Type B pancreatic cell (in vitro differentiated cells): Measurements from ENCODE around the gene UCP1. TPM values are rescaled to one million over a fixed set of nuclear protein-coding genes. Genes with fewer than 3 reads are reported as not detected.

Experiments
- DNase-seq: peaks from one replicate; pipeline ENCODE4 v3.0.0; 2021; ENCODE audit warnings: mixed read lengths; ENCODE audit not compliant: unreplicated experiment; ENCODE audit errors: extremely low spot score
- H3K27ac Mint-ChIP-seq: 2 replicates; pipeline ENCODE4 v1.8.0; 2021; ENCODE audit warnings: mild to moderate bottlenecking, mixed read lengths
- H3K27me3 Mint-ChIP-seq: 2 replicates; pipeline ENCODE4 v1.8.0; 2021; ENCODE audit warnings: mixed read lengths
- H3K36me3 Mint-ChIP-seq: 2 replicates; pipeline ENCODE4 v1.8.0; 2021; ENCODE audit warnings: mixed read lengths
- H3K4me1 Mint-ChIP-seq: one replicate; pipeline ENCODE4 v1.8.0; 2021; ENCODE audit warnings: mixed read lengths; ENCODE audit not compliant: unreplicated experiment
- H3K4me3 Mint-ChIP-seq: 2 replicates; pipeline ENCODE4 v1.8.0; 2021; ENCODE audit warnings: mild to moderate bottlenecking, mixed read lengths
- H3K9me3 Mint-ChIP-seq: 2 replicates; pipeline ENCODE4 v1.8.0; 2021; ENCODE audit warnings: mixed read lengths
- CTCF ChIP-seq: fragments of 200-600 bp; sonication (generic); conservative IDR thresholded peaks from 2 replicates; pipeline ENCODE4 v1.5.0; 2021; ENCODE audit warnings: antibody characterized with exemption, mild to moderate bottlenecking
- total RNA-seq: library from RNA; stranded (reverse); gene quantifications from 2 replicates; pipeline ENCODE4 v1.2.1, GENCODE V29; 2021; ENCODE audit warnings: low replicate concordance

UCP1 gene
- total RNA-seq, 1 donor from 2014 or later: 0.41 TPM

- peak overlapping the region; percentile 66 for H3K27ac Mint-ChIP-seq
- no peaks in the 10 kb centered on the region for H3K9me3 Mint-ChIP-seq
- DNase-seq: no peak
- no peak overlapping the region for H3K4me3 Mint-ChIP-seq
- peaks cover 7% of the 10 kb centered on the region for H3K4me1 Mint-ChIP-seq
- no peaks in the 10 kb centered on the region for H3K27me3 Mint-ChIP-seq
- no peaks in the 10 kb centered on the region for H3K36me3 Mint-ChIP-seq
- peak; percentile 81 for TF ChIP-seq CTCF
Measured at GRCh38 chr4:140609548-140610425, 41.0 kb upstream of the UCP1 start.

GRCh38 chr4:140607852-140608251 is 39.1 kb upstream of the UCP1 start:
- no peaks in the 10 kb centered on the region for H3K36me3 Mint-ChIP-seq

GRCh38 chr4:140604544-140604943 is 35.8 kb upstream of the UCP1 start:
- Mint-ChIP-seq H3K27ac (no peak overlapping the region), H3K27me3 (no peaks in the 10 kb centered on the region), H3K4me1 (no peaks in the 10 kb centered on the region), H3K36me3 (no peaks in the 10 kb centered on the region), H3K9me3 (no peaks in the 10 kb centered on the region), H3K4me3 (no peak overlapping the region)
- TF ChIP-seq CTCF: no peak
- DNase-seq: no peak

More at GRCh38 chr4:140607852-140608251, 39.1 kb upstream of the UCP1 start:
- Mint-ChIP-seq H3K4me3 (no peak overlapping the region), H3K4me1 (peaks cover 7% of the 10 kb centered on the region), H3K27me3 (no peaks in the 10 kb centered on the region), H3K27ac (no peak overlapping the region), H3K9me3 (no peaks in the 10 kb centered on the region)
- no peak for TF ChIP-seq CTCF
- DNase-seq: no peak

- Mint-ChIP-seq H3K9me3 (no peaks in the 10 kb centered on the region), H3K36me3 (no peaks in the 10 kb centered on the region), H3K27me3 (no peaks in the 10 kb centered on the region), H3K4me1 (no peaks in the 10 kb centered on the region), H3K4me3 (no peak overlapping the region), H3K27ac (no peak overlapping the region)
- no peak for TF ChIP-seq CTCF
- no peak for DNase-seq
Measured at GRCh38 chr4:140603286-140603685, 34.5 kb upstream of the UCP1 start.

- Mint-ChIP-seq H3K4me3 (no peak overlapping the region), H3K36me3 (no peaks in the 10 kb centered on the region), H3K4me1 (no peaks in the 10 kb centered on the region), H3K9me3 (no peaks in the 10 kb centered on the region), H3K27ac (no peak overlapping the region), H3K27me3 (no peaks in the 10 kb centered on the region)
- DNase-seq: no peak
- TF ChIP-seq CTCF: no peak
Measured at GRCh38 chr4:140602714-140603113, 34.0 kb upstream of the UCP1 start.
